Inflammatory macrophage treated with lipopolysaccharide for 1 hour (primary cell): Measurements from ENCODE around the gene WASF2.
"Not testable (repeated sequence)": the region's sequence is repeated elsewhere in the genome, so short reads cannot be mapped to it uniquely, and the experiment has no call there.

Experiments
- DNase-seq, 2 donors: peaks; one replicate each; pipeline ENCODE4 v3.0.0-alpha.2; 2020 to 2022

The WASF2 gene

GRCh38 chr1:27492796-27493195 lies 2.8 kb upstream of the WASF2 start:
- DNase-seq, result no peak

DNA sequence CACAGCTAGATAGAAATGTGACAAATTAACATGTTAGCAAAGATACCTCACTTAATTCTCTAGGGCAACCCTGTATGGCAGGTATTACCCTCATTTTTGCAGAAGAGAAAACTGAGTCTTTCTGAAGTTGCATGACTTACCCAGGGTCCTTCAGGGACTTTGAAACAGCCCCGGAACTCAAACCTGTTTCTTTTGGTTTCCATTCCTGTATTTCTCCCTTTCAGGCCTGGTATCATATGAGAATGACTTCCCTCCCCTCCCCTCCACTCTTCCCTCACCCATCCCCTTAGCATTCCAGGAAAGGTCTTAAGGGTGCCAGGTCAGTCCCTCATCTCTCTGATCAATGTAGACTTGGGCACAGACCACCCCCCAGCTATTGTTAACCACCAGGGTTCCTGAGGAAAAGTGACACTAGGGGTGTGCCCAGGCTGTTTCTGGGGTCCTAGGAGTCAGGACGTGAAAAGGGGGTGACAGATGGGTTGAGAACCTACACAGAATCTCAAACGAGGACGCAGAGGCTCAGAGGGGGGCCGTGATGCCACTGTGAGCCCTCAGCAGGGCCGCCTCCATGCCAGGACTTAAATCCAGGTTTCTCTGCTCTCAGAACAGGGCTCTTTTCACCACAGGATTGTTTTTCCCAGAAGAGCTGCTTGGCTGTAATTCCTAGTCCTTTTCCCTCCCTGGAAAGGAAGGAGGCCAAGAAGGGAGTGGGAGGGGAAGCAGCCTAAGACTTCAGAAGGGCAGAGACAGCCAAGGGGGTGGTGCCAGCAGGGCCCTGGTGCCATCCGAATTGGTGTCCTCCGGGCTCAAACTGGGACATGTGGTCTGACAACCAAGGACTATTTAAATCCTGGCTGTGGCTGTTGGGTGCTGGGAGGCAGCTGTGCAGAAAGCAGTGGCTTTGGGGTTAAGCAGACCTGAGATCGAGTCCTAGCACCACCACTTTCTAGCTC lies 2.1 kb upstream of the WASF2 start:
- peak; percentile 49 to 61 for DNase-seq

- DNase-seq, result peak in 1 of 2 donors; percentile 23
These were observed 430 bp downstream of the WASF2 start for GRCh38 chr1:27489501-27489972.

DNA sequence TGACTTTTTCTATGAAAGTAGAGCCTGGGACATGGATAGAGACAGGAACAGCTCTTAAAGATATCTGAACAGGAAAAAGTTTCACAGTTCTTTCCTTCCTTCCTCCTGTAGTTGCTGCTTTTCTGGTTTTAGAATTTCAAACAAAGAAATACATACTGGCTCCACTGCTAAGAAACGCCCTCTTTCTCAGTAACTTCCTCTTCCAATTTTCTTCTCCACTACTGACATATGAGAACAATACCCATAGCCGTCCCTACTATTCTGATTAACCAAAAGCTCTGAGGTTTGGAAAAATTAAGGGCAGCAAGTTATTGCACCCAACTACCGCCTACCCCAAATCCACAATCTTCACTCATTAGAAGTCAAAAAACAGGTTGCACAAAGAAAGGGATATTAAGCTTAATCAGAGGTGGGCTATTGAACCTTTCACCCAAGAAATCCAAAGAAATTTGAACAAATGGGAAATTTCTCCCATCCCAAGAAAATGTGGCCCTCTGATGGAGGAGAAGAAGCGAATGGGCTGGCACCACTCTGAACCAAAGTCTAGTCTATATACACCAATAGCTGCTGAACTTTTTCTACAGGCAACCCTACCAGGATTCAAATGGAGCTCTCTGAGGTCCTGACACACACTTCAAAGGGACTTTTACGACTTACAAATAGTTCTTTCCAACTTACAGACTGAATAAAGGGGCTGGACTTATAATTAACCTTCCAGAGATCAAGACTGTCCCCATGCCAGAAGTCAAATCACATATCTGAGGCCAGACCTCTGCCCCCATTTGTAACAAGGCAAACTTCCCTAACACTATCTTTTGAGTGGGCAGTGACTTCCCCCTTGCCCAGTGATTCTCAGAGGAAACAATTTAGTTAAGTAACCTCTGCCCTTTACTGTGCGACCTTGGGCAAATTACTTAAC lies 1.7 kb downstream of the WASF2 start:
- peak; percentile 74 to 91 for DNase-seq

DNA sequence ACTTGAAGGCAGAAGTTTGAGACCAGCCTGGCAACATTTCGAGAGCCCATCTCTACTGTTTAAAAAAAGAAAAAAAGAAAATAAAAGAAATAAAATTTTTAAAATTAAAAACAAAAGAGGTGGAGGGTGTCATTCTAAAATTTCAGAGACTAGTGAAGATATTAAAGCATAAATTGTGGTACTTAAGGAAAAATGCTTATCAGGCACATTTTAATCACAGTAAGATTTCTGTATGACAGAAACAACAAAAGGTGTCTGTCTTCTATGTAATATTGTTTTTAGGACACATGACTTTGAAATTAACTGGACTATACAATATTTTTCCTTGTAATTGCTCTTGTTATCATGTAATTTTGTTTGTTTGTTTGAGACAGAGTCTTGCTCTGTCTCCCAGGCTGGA lies 4.6 kb downstream of the WASF2 start:
- no peak for DNase-seq

- no peak for DNase-seq
These were observed 6.3 kb downstream of the WASF2 start for GRCh38 chr1:27483659-27484058.

- DNase-seq, result no peak
These were observed 7.9 kb downstream of the WASF2 start for GRCh38 chr1:27481994-27482620.

GRCh38 chr1:27478098-27478497 lies 11.9 kb downstream of the WASF2 start:
- no peak for DNase-seq

DNA sequence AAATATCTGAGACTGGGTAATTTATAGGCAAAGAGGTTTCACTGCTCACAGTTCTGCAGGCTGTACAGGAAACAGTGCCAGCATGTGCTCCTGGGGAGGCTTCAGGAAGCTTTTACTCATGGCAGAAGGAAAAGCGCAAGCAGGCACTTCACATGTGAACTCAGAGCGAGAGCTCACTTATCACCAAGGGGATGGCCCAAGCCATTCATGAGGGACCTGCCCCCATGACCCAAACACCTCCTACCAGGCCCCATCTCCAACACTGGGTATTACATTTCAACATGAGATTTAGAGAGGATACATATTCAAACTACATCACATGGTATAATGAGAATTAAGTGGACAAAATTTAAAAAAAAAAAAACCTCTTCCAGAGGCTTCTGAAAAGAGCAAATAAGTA lies 13.7 kb downstream of the WASF2 start:
- no peak for DNase-seq

- DNase-seq, result no peak
These were observed 14.2 kb downstream of the WASF2 start for GRCh38 chr1:27475720-27476119.

- DNase-seq, result no peak
These were observed 16.2 kb downstream of the WASF2 start for GRCh38 chr1:27473755-27474154.

DNA sequence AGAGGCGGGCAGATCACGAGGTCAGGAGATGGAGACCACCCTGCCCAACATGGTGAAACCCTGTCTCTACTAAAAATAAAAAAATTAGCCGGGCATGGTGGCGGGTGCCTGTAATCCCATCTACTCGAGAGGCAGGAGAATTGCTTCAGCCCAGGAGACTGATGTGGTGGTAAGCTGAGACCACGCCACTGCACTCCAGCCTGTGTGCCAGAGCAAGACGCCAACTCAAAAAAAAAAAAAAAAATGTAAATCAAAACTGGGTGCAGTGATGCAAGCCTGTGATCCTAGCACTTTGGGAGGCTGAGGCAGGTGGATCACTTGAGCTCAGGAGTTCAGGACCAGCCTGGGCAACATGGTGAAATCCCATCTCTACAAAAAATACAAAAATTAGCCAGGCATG lies 17.9 kb downstream of the WASF2 start:
- DNase-seq, result not testable (repeated sequence)

GRCh38 chr1:27471477-27471876 lies 18.5 kb downstream of the WASF2 start:
- peak in 1 of 2 donors; percentile 18 for DNase-seq

GRCh38 chr1:27469334-27469733 lies 20.6 kb downstream of the WASF2 start:
- DNase-seq, result no peak

GRCh38 chr1:27468378-27468777 lies 21.6 kb downstream of the WASF2 start:
- not testable (repeated sequence) for DNase-seq

- DNase-seq, result no peak
These were observed 24.9 kb downstream of the WASF2 start for GRCh38 chr1:27464926-27465647.

- not testable (repeated sequence) for DNase-seq
These were observed 26.1 kb downstream of the WASF2 start for GRCh38 chr1:27463916-27464315.

GRCh38 chr1:27458521-27458920 lies 31.4 kb downstream of the WASF2 start:
- DNase-seq, result not testable (repeated sequence)

GRCh38 chr1:27455139-27455811 lies 34.7 kb downstream of the WASF2 start:
- DNase-seq, result no peak

- no peak for DNase-seq
These were observed 35.4 kb downstream of the WASF2 start for GRCh38 chr1:27454610-27455009.

- no peak for DNase-seq
These were observed 38.6 kb downstream of the WASF2 start for GRCh38 chr1:27451343-27451742.

GRCh38 chr1:27448982-27449381 lies 41.0 kb downstream of the WASF2 start:
- DNase-seq, result no peak
